ENCODE measurements around the gene FCHO2.

GRCh38 chr5:72940082-72940481, 15.8 kb upstream of the FCHO2 start:
- TF ChIP-seq CTCF (conservative IDR thresholded peaks at IDR 0.05) (no peak), ZFX (IDR thresholded peaks at IDR 0.05) (no peak)

Data from C4-2B (cell line).